Measurements from ENCODE around the gene RALGPS2. TPM values are rescaled to one million over a fixed set of nuclear protein-coding genes. Genes with fewer than 3 reads are reported as not detected.

RALGPS2 gene
- polyA plus RNA-seq, 1 of the 3 experiments (the other 2 are of a cell fraction) = 5.1 TPM

GRCh38 chr1:178821134-178821866 lies 96.3 kb downstream of the RALGPS2 start:
- H3K27ac ChIP-seq (ENCODE audit: low read depth in 2 of 2, low read length in 1 of 2) = no peak overlapping the region
- ChIA-PET CTCF (no interaction called here), POLR2A (no interaction called here)

More at GRCh38 chr1:178821134-178821866, 96.3 kb downstream of the RALGPS2 start:
- no peaks in the 10 kb centered on the region for H3K27me3 ChIP-seq (ENCODE audit: insufficient read depth)
- no peak overlapping the region for H3K9ac ChIP-seq
- H3K4me1 ChIP-seq (ENCODE audit: control insufficient read depth in 1 of 2, insufficient read depth in 2 of 2, low read depth in 1 of 2, low read length in 1 of 2) = no peaks in the 10 kb centered on the region; a peak in 1 of 4 replicates
- no peaks in the 10 kb centered on the region for H3K79me2 ChIP-seq (ENCODE audit: insufficient read depth)
- no peak for DNase-seq
- H2AFZ ChIP-seq (ENCODE audit: low read depth) = no peak overlapping the region
- no peaks in the 10 kb centered on the region for H3K9me3 ChIP-seq
- H3K4me2 ChIP-seq = no peak overlapping the region
- H4K20me1 ChIP-seq (ENCODE audit: insufficient read depth) = no peaks in the 10 kb centered on the region
- no peaks in the 10 kb centered on the region for H3K9me2 ChIP-seq
- no peak for TF ChIP-seq MEF2A (IDR thresholded peaks at IDR 0.05; ENCODE audit: borderline replicate concordance, low read depth)
- TF ChIP-seq MAX (IDR thresholded peaks at IDR 0.05; ENCODE audit: low read depth) = no peak
- TF ChIP-seq POLR2AphosphoS5 (IDR thresholded peaks at IDR 0.05; ENCODE audit: low read depth, low read length) = no peak
- TF ChIP-seq JUND (IDR thresholded peaks at IDR 0.05) = no peak
- TF ChIP-seq FOXJ3 (CRISPR knock-in tag; IDR thresholded peaks at IDR 0.05) = no peak
- no peak for TF ChIP-seq FOXM1 (IDR thresholded peaks at IDR 0.05; ENCODE audit: low read depth)
- no peak for TF ChIP-seq CHD2 (IDR thresholded peaks at IDR 0.05; ENCODE audit: low read length, partially characterized antibody)
- TF ChIP-seq, protein P1, sequence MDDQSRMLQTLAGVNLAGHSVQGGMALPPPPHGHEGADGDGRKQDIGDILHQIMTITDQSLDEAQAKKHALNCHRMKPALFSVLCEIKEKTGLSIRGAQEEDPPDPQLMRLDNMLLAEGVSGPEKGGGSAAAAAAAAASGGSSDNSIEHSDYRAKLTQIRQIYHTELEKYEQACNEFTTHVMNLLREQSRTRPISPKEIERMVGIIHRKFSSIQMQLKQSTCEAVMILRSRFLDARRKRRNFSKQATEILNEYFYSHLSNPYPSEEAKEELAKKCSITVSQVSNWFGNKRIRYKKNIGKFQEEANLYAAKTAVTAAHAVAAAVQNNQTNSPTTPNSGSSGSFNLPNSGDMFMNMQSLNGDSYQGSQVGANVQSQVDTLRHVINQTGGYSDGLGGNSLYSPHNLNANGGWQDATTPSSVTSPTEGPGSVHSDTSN (IDR thresholded peaks at IDR 0.05) = no peak
- no peak for TF ChIP-seq FOSL2 (IDR thresholded peaks at IDR 0.05; ENCODE audit: borderline replicate concordance, low read depth)
- no peak for TF ChIP-seq RAD21 (IDR thresholded peaks at IDR 0.05; ENCODE audit: low read length)
- no peak for TF ChIP-seq GATA2 (CRISPR knock-in tag; IDR thresholded peaks at IDR 0.05)
- no peak for TF ChIP-seq RFX5 (IDR thresholded peaks at IDR 0.05; ENCODE audit: low read length)
- no peak for TF ChIP-seq TAF1 (IDR thresholded peaks at IDR 0.05; ENCODE audit: borderline replicate concordance, low read depth, low read length)
- TF ChIP-seq YY1 (IDR thresholded peaks at IDR 0.05; ENCODE audit: low read depth) = no peak
- no peak for TF ChIP-seq REST (IDR thresholded peaks at IDR 0.05; ENCODE audit: low read depth, low read length)
- 90% methylated on average over 1 of the region's 1 CpG for WGBS (ENCODE audit: low lambda C conversion rate)
- peaks cover 0 to 12% of the 10 kb centered on the region in 2 experiments for H3K36me3 ChIP-seq (replicated peaks in 1 of 2; ENCODE audit: control insufficient read depth in 1 of 2, insufficient read depth in 2 of 2, low read length in 1 of 2)
- no peaks in the 10 kb centered on the region for H3F3A ChIP-seq (replicated peaks; ENCODE audit: insufficient read depth)
- H3K4me3 ChIP-seq (ENCODE audit: low read depth in 2 of 2, low read length in 1 of 2) = no peak overlapping the region
